ENCODE results near the gene RAP1GDS1.
"Not testable (repeated sequence)": the region's sequence is repeated elsewhere in the genome, so short reads cannot be mapped to it uniquely, and the experiment has no call there.

RAP1GDS1 gene

GRCh38 chr4:98461121-98461865 is 200.1 kb downstream of the RAP1GDS1 start:
- Mint-ChIP-seq H3K36me3 (ENCODE audit: low read depth) (peaks cover 10% of the 10 kb centered on the region), H3K4me1 (ENCODE audit: low read depth) (peaks cover 12% of the 10 kb centered on the region), H3K9me3 (peaks cover 11% of the 10 kb centered on the region)
- not testable (repeated sequence) for H3K4me3 Mint-ChIP-seq; H3K27ac Mint-ChIP-seq; H3K27me3 Mint-ChIP-seq (ENCODE audit: low read depth)

- Mint-ChIP-seq H3K27ac (no peak overlapping the region), H3K36me3 (ENCODE audit: low read depth) (peaks cover 7% of the 10 kb centered on the region), H3K9me3 (peaks cover 7% of the 10 kb centered on the region), H3K4me3 (no peak overlapping the region), H3K27me3 (ENCODE audit: low read depth) (no peaks in the 10 kb centered on the region), H3K4me1 (ENCODE audit: low read depth) (peaks cover 15% of the 10 kb centered on the region)
Observed at GRCh38 chr4:98462487-98462886, 201.3 kb downstream of the RAP1GDS1 start.

DNA sequence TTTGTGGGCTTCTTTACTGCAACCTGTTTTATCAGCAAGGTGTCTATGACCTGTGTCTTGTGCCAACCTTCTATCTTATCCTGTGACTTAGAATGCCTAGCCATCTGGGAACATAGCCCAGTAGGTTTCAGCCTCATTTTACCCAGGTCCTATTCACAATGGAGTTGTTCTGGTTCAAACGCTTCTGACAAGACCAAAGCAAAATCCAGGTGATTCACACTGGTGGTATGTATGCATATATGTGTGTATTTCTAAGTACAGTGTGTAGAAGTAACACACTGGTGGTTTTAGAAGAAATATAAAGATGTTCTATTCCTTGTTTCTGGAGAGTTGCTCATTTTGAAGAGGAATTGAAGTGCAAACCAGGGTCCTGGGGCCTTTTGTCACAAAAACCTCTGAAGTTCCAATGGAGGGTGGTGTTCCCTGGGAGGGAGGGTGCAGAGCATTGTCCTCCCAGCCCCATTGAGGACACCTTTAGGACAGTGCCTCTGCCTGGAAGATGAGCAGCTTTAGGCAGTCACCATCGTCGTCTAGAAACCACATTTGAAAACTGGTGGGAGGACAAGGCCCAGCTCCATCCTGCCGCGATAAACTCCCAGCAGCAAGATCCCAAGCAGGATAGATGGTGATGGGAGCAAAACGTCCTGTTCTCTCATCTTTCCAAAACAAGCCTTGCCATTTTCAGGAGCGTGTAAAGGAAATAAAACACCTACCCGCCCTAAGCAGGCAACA is 205.8 kb downstream of the RAP1GDS1 start:
- no peaks in the 10 kb centered on the region for H3K27me3 Mint-ChIP-seq (ENCODE audit: low read depth)
- H3K4me1 Mint-ChIP-seq (ENCODE audit: low read depth) = peaks cover 22% of the 10 kb centered on the region
- no peak overlapping the region for H3K27ac Mint-ChIP-seq
- no peak overlapping the region for H3K4me3 Mint-ChIP-seq
- peaks cover 23% of the 10 kb centered on the region for H3K36me3 Mint-ChIP-seq (ENCODE audit: low read depth)
- H3K9me3 Mint-ChIP-seq = peaks cover 2% of the 10 kb centered on the region

DNA sequence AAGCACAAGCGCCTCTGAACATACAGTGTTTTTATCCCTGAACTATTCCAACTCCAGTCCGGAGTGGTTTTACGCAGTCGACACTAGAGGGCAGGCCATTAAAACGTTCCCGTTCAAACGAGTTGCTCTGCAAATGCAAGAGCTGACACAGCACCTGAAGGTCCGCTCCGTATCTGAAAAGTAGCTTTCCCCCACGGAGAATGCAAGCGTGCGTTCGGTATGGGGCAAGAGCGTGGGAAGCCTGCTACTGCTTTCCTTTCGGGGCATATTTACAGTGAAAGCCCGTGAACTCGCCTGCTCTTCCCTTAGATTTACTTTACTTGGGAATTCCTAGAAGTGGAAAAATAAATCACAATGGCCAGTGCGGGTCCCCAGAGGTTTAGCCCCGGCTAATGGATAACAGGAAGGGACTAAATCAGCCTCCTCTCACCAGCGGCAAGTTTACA is 206.5 kb downstream of the RAP1GDS1 start:
- H3K4me1 Mint-ChIP-seq (ENCODE audit: low read depth) = peaks cover 26% of the 10 kb centered on the region
- no peaks in the 10 kb centered on the region for H3K27me3 Mint-ChIP-seq (ENCODE audit: low read depth)
- peaks cover 30% of the 10 kb centered on the region for H3K36me3 Mint-ChIP-seq (ENCODE audit: low read depth)
- H3K27ac Mint-ChIP-seq = peak overlapping the region; percentile 36
- no peaks in the 10 kb centered on the region for H3K9me3 Mint-ChIP-seq
- H3K4me3 Mint-ChIP-seq = peak overlapping the region; percentile 55

GRCh38 chr4:98468709-98469108 is 207.5 kb downstream of the RAP1GDS1 start:
- Mint-ChIP-seq H3K27ac (no peak overlapping the region), H3K9me3 (no peaks in the 10 kb centered on the region), H3K27me3 (ENCODE audit: low read depth) (no peaks in the 10 kb centered on the region), H3K4me3 (no peak overlapping the region), H3K36me3 (ENCODE audit: low read depth) (peaks cover 36% of the 10 kb centered on the region), H3K4me1 (ENCODE audit: low read depth) (peaks cover 27% of the 10 kb centered on the region)

DNA sequence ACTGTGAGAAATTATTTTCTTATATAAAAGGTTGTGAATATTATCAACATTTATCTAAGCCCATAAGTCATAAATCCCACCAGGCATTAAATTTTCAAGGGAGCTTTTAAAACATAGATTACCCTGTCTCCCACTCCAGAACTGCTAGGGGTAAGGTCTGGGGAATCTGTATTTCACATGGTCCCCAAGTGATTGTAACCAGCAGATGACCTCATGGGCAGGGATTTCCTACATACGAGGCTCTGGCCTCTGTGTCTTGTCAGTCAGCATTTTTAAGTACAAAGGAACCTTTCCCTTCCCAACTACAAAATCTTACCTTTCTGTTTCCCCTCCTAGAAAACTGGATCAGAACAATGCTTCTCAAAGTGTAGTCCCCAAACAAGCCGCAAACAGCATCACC is 208.6 kb downstream of the RAP1GDS1 start:
- Mint-ChIP-seq H3K4me3 (no peak overlapping the region), H3K9me3 (no peaks in the 10 kb centered on the region), H3K27me3 (ENCODE audit: low read depth) (no peaks in the 10 kb centered on the region), H3K36me3 (ENCODE audit: low read depth) (peaks cover 39% of the 10 kb centered on the region), H3K4me1 (ENCODE audit: low read depth) (peaks cover 28% of the 10 kb centered on the region), H3K27ac (no peak overlapping the region)

- Mint-ChIP-seq H3K9me3 (no peaks in the 10 kb centered on the region), H3K27ac (no peak overlapping the region), H3K36me3 (ENCODE audit: low read depth) (peaks cover 45% of the 10 kb centered on the region), H3K27me3 (ENCODE audit: low read depth) (no peaks in the 10 kb centered on the region), H3K4me1 (ENCODE audit: low read depth) (peaks cover 32% of the 10 kb centered on the region), H3K4me3 (no peak overlapping the region)
Observed at GRCh38 chr4:98470366-98470765, 209.2 kb downstream of the RAP1GDS1 start.

DNA sequence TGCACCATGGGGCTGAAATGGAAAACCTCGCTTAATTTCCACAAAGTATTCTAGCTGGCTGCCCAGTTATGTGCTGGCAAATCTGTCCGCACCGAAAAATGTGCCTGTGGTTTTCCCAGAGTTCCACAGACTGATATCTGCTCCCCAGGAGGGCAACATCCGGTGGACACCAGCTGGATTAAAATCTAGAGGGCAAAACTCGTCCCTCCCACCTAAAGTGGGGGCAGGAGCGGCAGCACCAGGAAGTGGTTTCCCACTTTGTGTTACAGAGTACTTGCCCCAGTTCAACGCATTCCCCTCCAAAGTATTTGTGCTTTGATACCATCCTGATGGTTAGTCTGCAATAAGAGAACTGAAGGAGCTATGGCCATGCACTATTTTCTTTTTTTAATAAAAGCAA is 209.6 kb downstream of the RAP1GDS1 start:
- no peak overlapping the region for H3K4me3 Mint-ChIP-seq
- peaks cover 47% of the 10 kb centered on the region for H3K36me3 Mint-ChIP-seq (ENCODE audit: low read depth)
- H3K4me1 Mint-ChIP-seq (ENCODE audit: low read depth) = peaks cover 28% of the 10 kb centered on the region
- H3K27me3 Mint-ChIP-seq (ENCODE audit: low read depth) = no peaks in the 10 kb centered on the region
- no peaks in the 10 kb centered on the region for H3K9me3 Mint-ChIP-seq
- H3K27ac Mint-ChIP-seq = no peak overlapping the region

- H3K27ac Mint-ChIP-seq = no peak overlapping the region
- peaks cover 57% of the 10 kb centered on the region for H3K36me3 Mint-ChIP-seq (ENCODE audit: low read depth)
- no peak overlapping the region for H3K4me3 Mint-ChIP-seq
- H3K4me1 Mint-ChIP-seq (ENCODE audit: low read depth) = peaks cover 29% of the 10 kb centered on the region
- no peaks in the 10 kb centered on the region for H3K27me3 Mint-ChIP-seq (ENCODE audit: low read depth)
- H3K9me3 Mint-ChIP-seq = no peaks in the 10 kb centered on the region
Observed at GRCh38 chr4:98473046-98473445, 211.9 kb downstream of the RAP1GDS1 start.

- peaks cover 61% of the 10 kb centered on the region for H3K36me3 Mint-ChIP-seq (ENCODE audit: low read depth)
- H3K4me1 Mint-ChIP-seq (ENCODE audit: low read depth) = peaks cover 40% of the 10 kb centered on the region
- no peaks in the 10 kb centered on the region for H3K9me3 Mint-ChIP-seq
- H3K27me3 Mint-ChIP-seq (ENCODE audit: low read depth) = no peaks in the 10 kb centered on the region
- H3K4me3 Mint-ChIP-seq = no peak overlapping the region
- H3K27ac Mint-ChIP-seq = no peak overlapping the region
Observed at GRCh38 chr4:98474408-98474844, 213.2 kb downstream of the RAP1GDS1 start.

GRCh38 chr4:98476891-98477290 is 215.7 kb downstream of the RAP1GDS1 start:
- Mint-ChIP-seq H3K36me3 (ENCODE audit: low read depth) (peaks cover 44% of the 10 kb centered on the region), H3K4me1 (ENCODE audit: low read depth) (peaks cover 53% of the 10 kb centered on the region), H3K27me3 (ENCODE audit: low read depth) (no peaks in the 10 kb centered on the region), H3K27ac (no peak overlapping the region), H3K4me3 (no peak overlapping the region), H3K9me3 (no peaks in the 10 kb centered on the region)

- H3K27ac Mint-ChIP-seq = peak overlapping the region; percentile 60
- H3K9me3 Mint-ChIP-seq; H3K27me3 Mint-ChIP-seq (ENCODE audit: low read depth): not testable (repeated sequence)
- H3K36me3 Mint-ChIP-seq (ENCODE audit: low read depth) = peaks cover 34% of the 10 kb centered on the region
- peaks cover 69% of the 10 kb centered on the region for H3K4me1 Mint-ChIP-seq (ENCODE audit: low read depth)
- peak overlapping the region; percentile 16 for H3K4me3 Mint-ChIP-seq
Observed at GRCh38 chr4:98479590-98479989, 218.4 kb downstream of the RAP1GDS1 start.

DNA sequence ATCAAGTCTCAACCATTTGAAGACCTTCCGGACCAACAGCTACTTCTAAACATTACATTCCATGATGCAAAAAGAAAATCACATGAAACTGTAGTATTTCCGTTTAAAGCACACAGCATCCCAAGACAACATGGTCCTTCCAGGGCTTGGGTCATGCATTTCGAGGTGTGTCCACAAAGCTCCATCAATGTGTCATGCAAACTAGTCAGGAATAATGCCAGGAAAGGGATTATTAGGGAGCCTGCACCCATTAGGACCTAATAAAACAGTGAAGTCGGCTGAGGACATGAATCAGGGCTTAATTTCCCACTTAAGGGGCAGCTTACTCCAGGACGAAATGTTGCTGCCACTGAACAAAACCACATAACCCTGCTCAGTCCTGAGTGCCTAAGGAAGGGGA is 219.4 kb downstream of the RAP1GDS1 start:
- Mint-ChIP-seq H3K4me3 (no peak overlapping the region), H3K27me3 (ENCODE audit: low read depth) (no peaks in the 10 kb centered on the region), H3K9me3 (no peaks in the 10 kb centered on the region), H3K4me1 (ENCODE audit: low read depth) (peaks cover 71% of the 10 kb centered on the region), H3K36me3 (ENCODE audit: low read depth) (peaks cover 33% of the 10 kb centered on the region), H3K27ac (peak overlapping the region; percentile 50)

GRCh38 chr4:98481167-98481566 is 220.0 kb downstream of the RAP1GDS1 start:
- Mint-ChIP-seq H3K4me3 (no peak overlapping the region), H3K27me3 (ENCODE audit: low read depth) (no peaks in the 10 kb centered on the region), H3K27ac (peak overlapping the region; percentile 75), H3K9me3 (no peaks in the 10 kb centered on the region), H3K36me3 (ENCODE audit: low read depth) (peaks cover 29% of the 10 kb centered on the region), H3K4me1 (ENCODE audit: low read depth) (peaks cover 77% of the 10 kb centered on the region)

- H3K27me3 Mint-ChIP-seq (ENCODE audit: low read depth) = no peaks in the 10 kb centered on the region
- no peaks in the 10 kb centered on the region for H3K9me3 Mint-ChIP-seq
- H3K27ac Mint-ChIP-seq = peak overlapping the region; percentile 97
- H3K36me3 Mint-ChIP-seq (ENCODE audit: low read depth) = peaks cover 23% of the 10 kb centered on the region
- peak overlapping the region; percentile 56 for H3K4me3 Mint-ChIP-seq
- H3K4me1 Mint-ChIP-seq (ENCODE audit: low read depth) = peaks cover 77% of the 10 kb centered on the region
Observed at GRCh38 chr4:98482503-98482846, 221.3 kb downstream of the RAP1GDS1 start.
